ENCODE measurements around the gene SLC5A6. TPM values are rescaled to one million over a fixed set of nuclear protein-coding genes. Genes with fewer than 3 reads are reported as not detected.

SLC5A6 gene
- total and polyA plus RNA-seq, 2 of the 4 experiments (the other 2 are of a cell fraction): 28.8 to 34.2 TPM

DNA sequence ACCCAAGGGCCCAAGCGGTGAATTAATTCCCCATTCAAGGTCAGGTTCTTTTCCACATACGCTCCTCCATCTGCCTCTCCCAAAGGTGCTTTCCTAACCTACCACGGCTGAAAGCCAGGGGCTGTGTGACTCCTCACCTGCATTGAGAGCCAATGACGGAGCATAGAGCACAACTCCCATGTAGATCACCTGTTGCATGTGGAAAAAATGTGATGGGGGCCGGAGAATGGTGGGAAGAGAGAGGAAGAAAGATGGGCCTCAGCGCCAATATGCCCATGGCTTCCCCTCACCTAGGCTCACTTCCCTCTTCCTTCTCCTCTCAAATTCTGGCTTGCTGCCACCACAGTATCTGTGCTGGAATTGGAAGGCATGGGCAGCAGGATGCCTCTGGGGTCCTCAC, 5.7 kb downstream of the SLC5A6 start:
- H2BK120ac ChIP-seq (ENCODE audit: low read depth, low read length): no peak overlapping the region
- ATAC-seq (ENCODE audit: low read depth): no peak

More for the DNA sequence above, 5.7 kb downstream of the SLC5A6 start:
- no peak overlapping the region for H3K23ac ChIP-seq (ENCODE audit: low read depth, low read length)
- H3K27me3 ChIP-seq (ENCODE audit: control insufficient read depth, insufficient read depth, low read length): no peaks in the 10 kb centered on the region
- H3K9me1 ChIP-seq (ENCODE audit: insufficient read depth, low read length): no peaks in the 10 kb centered on the region; the same call in 1 of the 2 replicates
- no peak overlapping the region for H4K8ac ChIP-seq (ENCODE audit: low read depth in 2 of 2, low read length in 2 of 2)
- ChIA-PET CTCF (no interaction called here), POLR2A (ENCODE audit: unreplicated experiment) (no interaction called here)
- no peak overlapping the region for H3K4me2 ChIP-seq (ENCODE audit: low read depth, low read length)
- TF ChIP-seq, protein P1, sequence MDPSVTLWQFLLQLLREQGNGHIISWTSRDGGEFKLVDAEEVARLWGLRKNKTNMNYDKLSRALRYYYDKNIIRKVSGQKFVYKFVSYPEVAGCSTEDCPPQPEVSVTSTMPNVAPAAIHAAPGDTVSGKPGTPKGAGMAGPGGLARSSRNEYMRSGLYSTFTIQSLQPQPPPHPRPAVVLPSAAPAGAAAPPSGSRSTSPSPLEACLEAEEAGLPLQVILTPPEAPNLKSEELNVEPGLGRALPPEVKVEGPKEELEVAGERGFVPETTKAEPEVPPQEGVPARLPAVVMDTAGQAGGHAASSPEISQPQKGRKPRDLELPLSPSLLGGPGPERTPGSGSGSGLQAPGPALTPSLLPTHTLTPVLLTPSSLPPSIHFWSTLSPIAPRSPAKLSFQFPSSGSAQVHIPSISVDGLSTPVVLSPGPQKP (IDR thresholded peaks at IDR 0.05; ENCODE audit: borderline replicate concordance, low read depth, low read length): no peak
- TF ChIP-seq, protein P2, sequence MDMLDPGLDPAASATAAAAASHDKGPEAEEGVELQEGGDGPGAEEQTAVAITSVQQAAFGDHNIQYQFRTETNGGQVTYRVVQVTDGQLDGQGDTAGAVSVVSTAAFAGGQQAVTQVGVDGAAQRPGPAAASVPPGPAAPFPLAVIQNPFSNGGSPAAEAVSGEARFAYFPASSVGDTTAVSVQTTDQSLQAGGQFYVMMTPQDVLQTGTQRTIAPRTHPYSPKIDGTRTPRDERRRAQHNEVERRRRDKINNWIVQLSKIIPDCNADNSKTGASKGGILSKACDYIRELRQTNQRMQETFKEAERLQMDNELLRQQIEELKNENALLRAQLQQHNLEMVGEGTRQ (IDR thresholded peaks at IDR 0.05; ENCODE audit: low read depth, low read length): no peak
- H3K27ac ChIP-seq (ENCODE audit: insufficient read depth, low read length): no peak overlapping the region
- no peak overlapping the region for H3K9ac ChIP-seq (ENCODE audit: low read depth, low read length)
- no peak overlapping the region for H2AFZ ChIP-seq (replicated peaks; ENCODE audit: low read length, poor library complexity)
- H2BK5ac ChIP-seq (ENCODE audit: low read depth, low read length, poor library complexity, severe bottlenecking): no peak overlapping the region
- H2BK20ac ChIP-seq (ENCODE audit: low read depth, low read length): no peak overlapping the region
- H2AK5ac ChIP-seq (ENCODE audit: low read depth, low read length): no peak overlapping the region
- peaks cover 4 to 5% of the 10 kb centered on the region in 2 experiments; a peak in 3 of 4 replicates for H3K79me1 ChIP-seq (ENCODE audit: low read depth in 1 of 2, low read length in 2 of 2)
- no peak for DNase-seq
- dilution Hi-C loops (cut with HindIII; ENCODE audit: low sequenced_read_pairs, unreplicated experiment): no loop called here
- peaks cover 56% of the 10 kb centered on the region for H3K36me3 ChIP-seq (ENCODE audit: control insufficient read depth, insufficient read depth, low read length)
- H3K56ac ChIP-seq (ENCODE audit: extremely low read depth, insufficient read depth, low read length): no peak overlapping the region
- no peaks in the 10 kb centered on the region for H3K9me3 ChIP-seq (ENCODE audit: control insufficient read depth, insufficient read depth, low read length)
- no peak overlapping the region for H2BK15ac ChIP-seq (ENCODE audit: low read depth, low read length)
- no CpG with 5 or more reads among the region's 6 CpGs for WGBS, 2 experiments (ENCODE audit: extremely low coverage in 2 of 2, insufficient read length in 1 of 2)
- in situ Hi-C loops (cut with MboI; ENCODE audit: low sequenced_read_pairs): no loop called here
- H3K14ac ChIP-seq (replicated peaks; ENCODE audit: low read depth, low read length): no peak overlapping the region
- no peak overlapping the region for H3K18ac ChIP-seq (ENCODE audit: low read depth, low read length)
- intact Hi-C loops (cut with micrococcal nuclease): no loop called here
- H4K5ac ChIP-seq (ENCODE audit: low read depth, low read length): no peak overlapping the region
- H3K4ac ChIP-seq (ENCODE audit: low read depth, low read length): no peak overlapping the region
- H4K91ac ChIP-seq (ENCODE audit: insufficient read depth, low read depth, low read length): no peak overlapping the region
- no TSS peak for BruUV-seq (replicated peaks)
- no peaks in the 10 kb centered on the region for H4K20me1 ChIP-seq (ENCODE audit: insufficient read depth, low read length)
- H3K4me3 ChIP-seq (ENCODE audit: insufficient read depth, low read depth, low read length): no peak overlapping the region
- peaks cover 3% of the 10 kb centered on the region; the same call in 1 of the 2 replicates for H3K4me1 ChIP-seq (ENCODE audit: control insufficient read depth, insufficient read depth, low read length)
- H2AK9ac ChIP-seq (replicated peaks; ENCODE audit: low read depth, low read length, poor library complexity): no peak overlapping the region

Data from IMR-90 (cell line).